NCI-H128 (cell line): ENCODE measurements around the gene DPCD.
"Not testable (repeated sequence)": the region's sequence is repeated elsewhere in the genome, so short reads cannot be mapped to it uniquely, and the experiment has no call there.

Experiments
- DNase-seq: peaks from one replicate; lab custom pipeline; 2025; ENCODE audit not compliant: unreplicated experiment; lab: John Stamatoyannopoulos, UW

Gene DPCD

GRCh38 chr10:101617102-101617823 is 29.1 kb downstream of the DPCD start:
- no peak for DNase-seq

- DNase-seq: no peak
Observed at GRCh38 chr10:101617824-101618568, 29.9 kb downstream of the DPCD start.

DNA sequence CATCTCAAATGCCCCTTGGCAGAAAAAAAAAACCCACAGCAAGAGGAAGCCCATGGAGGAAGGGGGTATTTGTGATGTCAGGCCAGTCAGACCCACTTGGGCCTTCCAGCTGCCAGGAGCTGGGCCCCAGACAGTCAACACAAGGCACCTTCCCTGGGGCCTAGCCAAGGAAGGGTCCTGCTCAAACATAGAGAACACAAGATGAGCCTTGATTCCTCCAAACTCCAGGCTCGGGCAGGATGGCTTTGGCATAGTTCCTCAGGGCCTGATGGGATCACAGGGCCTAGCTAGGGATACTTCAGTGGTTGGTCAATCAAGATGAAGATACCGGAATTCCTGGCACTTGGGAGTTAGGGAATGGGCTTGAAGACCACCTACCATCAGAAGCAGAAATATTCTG is 30.8 kb downstream of the DPCD start:
- DNase-seq: no peak

DNA sequence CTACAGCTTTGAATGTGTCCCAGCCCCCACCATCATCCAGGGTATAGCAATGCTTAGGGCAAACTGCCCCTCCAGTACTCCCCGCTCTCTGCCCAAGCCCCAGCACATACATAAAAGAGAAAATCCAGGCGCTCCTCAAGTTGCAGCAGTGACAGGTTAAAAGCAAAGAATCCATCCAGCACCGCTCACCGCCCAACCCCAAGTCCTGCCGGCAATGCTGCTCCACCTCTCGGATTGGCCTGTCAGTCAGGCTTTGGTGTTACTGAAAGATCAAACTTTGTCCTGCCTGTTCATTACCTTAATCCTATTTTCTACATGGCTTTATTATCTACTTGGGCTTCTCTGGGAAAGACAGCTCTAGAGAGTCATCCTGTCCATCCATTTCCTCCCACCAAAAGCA is 31.9 kb downstream of the DPCD start:
- DNase-seq: no peak

DNA sequence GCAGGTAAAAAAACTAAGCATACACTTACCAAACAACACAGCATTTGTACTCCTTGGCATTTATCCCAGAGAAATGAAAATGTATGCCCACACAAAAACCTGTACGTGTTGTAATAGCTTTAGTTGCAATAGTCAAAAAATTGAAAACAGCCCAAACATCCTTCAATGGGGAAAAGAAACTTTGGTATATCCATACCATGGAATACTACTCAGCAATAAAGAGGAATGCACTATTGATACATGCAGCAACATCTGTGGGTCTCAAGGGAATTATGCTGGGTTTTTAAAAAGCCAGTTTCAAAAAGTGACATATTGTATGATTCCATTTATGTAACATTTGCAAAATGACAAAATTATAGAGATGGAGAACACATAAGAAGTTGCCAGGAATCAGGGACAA is 35.4 kb downstream of the DPCD start:
- DNase-seq: no peak

DNA sequence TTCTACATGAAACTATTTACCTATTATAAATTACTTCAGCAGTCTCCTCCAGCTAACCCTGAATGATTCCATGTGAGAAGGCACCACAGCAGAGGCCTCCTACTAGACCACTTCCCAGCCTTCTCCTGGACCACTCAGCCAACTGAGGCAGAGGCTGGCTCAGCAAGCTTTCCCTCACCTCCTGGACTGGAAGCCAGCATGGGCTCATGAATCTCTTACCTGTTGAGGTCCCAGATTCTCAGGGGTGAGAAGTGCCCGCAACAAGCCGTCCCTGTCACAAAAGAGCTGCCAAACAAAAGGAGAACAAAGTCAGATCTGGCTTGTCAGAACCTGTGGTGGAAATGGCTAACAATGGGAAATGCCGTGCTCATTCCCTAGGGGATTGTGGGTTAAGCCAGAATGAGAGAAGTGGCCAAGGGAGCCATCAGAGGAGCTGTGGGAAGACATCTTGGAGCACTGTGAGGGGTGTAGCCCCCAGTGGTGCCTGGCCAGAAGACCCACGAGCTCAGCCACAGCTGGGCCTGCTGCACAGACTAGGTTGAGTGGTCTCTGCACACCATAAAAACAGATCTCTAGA is 36.5 kb downstream of the DPCD start:
- no peak for DNase-seq

GRCh38 chr10:101625821-101626412 is 37.8 kb downstream of the DPCD start:
- no peak for DNase-seq

DNA sequence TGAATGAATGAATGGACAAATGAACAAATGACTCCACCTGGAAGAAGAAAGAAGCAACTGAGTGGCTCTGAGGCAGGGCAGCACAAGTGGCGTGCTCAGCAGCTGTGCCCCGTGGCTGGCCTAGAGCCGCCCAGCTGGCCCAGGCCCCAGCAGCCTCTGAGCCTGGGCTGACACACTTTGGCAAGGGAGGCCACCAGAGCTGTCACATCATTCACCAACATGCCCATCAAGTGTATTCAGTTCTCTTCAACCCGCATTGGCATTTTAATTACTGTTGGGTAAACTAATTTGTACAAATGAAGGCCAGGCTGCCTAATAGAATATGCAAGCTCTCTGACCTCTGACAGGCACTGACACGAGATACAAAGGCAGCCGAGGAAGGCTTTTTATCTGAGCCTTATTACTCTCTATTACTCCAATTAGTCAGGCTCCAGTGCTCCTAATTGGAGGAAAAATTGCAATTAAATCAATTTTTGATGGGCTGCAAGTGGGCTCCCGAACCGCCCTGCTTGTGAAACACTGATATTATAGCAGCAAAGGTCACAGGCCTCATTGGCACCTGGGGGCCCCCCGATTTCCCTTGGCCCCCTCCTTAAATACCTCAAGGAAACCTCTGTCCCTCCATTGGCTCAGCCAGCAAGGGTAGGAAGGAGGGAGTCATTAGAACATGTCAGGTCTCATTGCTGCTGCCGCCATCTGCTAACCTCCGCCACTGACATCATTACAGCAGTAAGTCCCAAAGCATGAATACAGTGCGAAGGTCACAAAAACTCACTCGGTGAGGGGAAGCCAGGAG is 41.9 kb downstream of the DPCD start:
- no peak for DNase-seq

DNA sequence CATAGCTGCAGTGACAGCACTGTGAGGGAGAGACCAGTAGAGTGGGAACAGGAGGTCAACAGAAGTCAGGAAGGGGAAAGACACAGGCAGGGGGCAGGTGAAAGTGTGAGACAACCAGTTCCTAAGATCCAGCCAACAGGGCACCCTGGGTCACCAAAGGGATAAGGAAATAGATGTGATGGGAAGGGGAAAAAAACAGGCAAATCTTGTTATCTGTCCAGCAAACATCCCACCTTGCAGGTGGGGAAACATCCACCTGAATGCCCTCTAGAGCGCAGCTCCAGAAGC is 42.5 kb downstream of the DPCD start:
- no peak for DNase-seq

GRCh38 chr10:101631821-101632475 is 43.8 kb downstream of the DPCD start:
- DNase-seq: no peak

DNA sequence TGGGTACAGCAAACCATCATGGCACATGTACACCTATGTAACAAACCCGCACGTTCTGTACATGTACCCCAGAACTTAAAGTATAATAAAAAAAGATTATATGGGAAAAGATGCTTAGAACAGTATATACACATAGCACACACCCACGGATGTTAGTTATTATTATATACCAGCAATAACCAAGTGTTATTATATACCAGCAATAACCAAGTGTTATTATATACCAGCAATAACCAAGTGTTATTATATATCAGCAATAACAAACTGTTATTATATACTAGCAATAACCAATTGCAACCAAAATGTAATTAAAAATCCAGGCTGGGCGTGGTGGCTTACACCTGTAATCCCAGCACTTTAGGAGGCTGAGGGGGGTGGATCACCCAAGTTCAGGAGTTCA is 45.4 kb downstream of the DPCD start:
- not testable (repeated sequence) for DNase-seq

GRCh38 chr10:101639141-101639900 is 51.2 kb downstream of the DPCD start:
- no peak for DNase-seq

- no peak for DNase-seq
Observed at GRCh38 chr10:101643546-101643945, 55.4 kb downstream of the DPCD start.

GRCh38 chr10:101644002-101644401 is 55.9 kb downstream of the DPCD start:
- no peak for DNase-seq

GRCh38 chr10:101645659-101646058 is 57.5 kb downstream of the DPCD start:
- DNase-seq: no peak

DNA sequence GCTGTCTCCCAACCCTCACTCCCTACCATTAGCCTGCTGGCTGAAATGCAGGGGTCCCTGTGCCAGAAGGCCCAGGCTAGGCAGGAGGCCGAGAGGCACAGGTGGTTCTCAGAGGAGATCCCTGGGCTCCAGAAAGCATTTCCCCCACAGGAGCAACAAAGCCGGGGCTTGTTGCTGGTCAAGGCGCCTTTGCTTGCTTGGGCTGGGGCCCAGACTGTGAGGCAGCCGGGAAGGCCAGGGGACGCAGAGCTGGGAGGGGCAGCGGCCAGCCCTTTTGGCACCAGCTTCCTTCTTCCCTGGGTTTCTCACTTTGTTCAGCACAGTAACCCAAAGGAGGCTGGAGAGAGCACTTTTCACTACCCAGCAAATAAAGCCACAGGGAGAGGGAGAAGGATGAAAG is 58.2 kb downstream of the DPCD start:
- DNase-seq: no peak

- no peak for DNase-seq
Observed at GRCh38 chr10:101647255-101647654, 59.1 kb downstream of the DPCD start.

- DNase-seq: no peak
Observed at GRCh38 chr10:101649525-101650085, 61.5 kb downstream of the DPCD start.

- no peak for DNase-seq
Observed at GRCh38 chr10:101650863-101651262, 62.7 kb downstream of the DPCD start.

DNA sequence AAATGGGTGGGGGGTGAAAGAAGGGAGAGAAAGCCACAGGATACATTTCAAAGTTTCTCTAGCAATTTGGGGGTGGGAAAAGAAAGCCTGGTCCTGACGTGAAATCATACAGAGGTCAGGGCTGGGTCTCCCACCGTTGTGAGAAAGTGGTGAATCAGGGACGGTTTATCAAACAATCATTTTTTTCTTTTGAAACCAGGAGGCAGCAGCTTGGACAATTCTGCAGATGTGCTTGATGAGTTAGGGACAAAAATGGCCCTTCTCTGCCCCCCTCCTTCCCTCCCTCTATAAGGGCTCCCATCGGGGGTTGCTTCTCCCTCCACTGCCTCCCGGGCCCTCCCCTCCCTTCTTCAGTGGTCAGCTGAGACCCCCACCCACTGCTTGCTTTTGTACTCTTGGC is 63.2 kb downstream of the DPCD start:
- DNase-seq: no peak
